HL-60 (cell line): ENCODE measurements around the gene MFAP2.

Source experiments
- DNase-seq, 2 experiments: peaks; one replicate each; pipeline ENCODE4 v3.0.0-alpha.2; 2010 to 2020; ENCODE audit warnings: low read depth in 1 of 2, low spot score in 1 of 2
- H3K27ac ChIP-seq: fragments of 250-450 bp; sonication (Bioruptor Pico); replicated peaks from 2 replicates; pipeline ENCODE4 v1.5.1; 2020; ENCODE audit warnings: mild to moderate bottlenecking, moderate library complexity
- H3K27me3 ChIP-seq: fragments of 250-450 bp; sonication (Bioruptor Pico); 2 replicates; pipeline ENCODE4 v1.5.1; 2021; ENCODE audit warnings: mild to moderate bottlenecking, moderate library complexity; ENCODE audit not compliant: insufficient read depth, poor library complexity, severe bottlenecking
- H3K4me3 ChIP-seq: replicated peaks from 2 replicates; pipeline ENCODE4 v1.5.1; 2011; ENCODE audit warnings: mild to moderate bottlenecking, control low read depth, low read length; ENCODE audit not compliant: insufficient read depth
- GABPA ChIP-seq: IDR thresholded peaks from 2 replicates; pipeline ENCODE4 v1.6.1; 2012; ENCODE audit warnings: low read depth
- POLR2AphosphoS5 ChIP-seq: IDR thresholded peaks from 2 replicates; pipeline ENCODE4 v1.6.1; 2012; ENCODE audit warnings: low read depth
- SPI1 ChIP-seq: IDR thresholded peaks from 2 replicates; pipeline ENCODE4 v1.6.1; 2012; ENCODE audit warnings: low read depth, mild to moderate bottlenecking, borderline replicate concordance
- TF ChIP-seq, protein P1 (sequence below): IDR thresholded peaks from 2 replicates; pipeline ENCODE4 v1.6.1; 2012; ENCODE audit warnings: low read depth; ENCODE audit not compliant: insufficient replicate concordance
- TF ChIP-seq, protein P2 (sequence below): IDR thresholded peaks from one replicate; pipeline ENCODE4 v1.5.1; 2011; ENCODE audit warnings: low read length, control low read depth, inconsistent platforms; ENCODE audit not compliant: insufficient read depth

Gene MFAP2

DNA sequence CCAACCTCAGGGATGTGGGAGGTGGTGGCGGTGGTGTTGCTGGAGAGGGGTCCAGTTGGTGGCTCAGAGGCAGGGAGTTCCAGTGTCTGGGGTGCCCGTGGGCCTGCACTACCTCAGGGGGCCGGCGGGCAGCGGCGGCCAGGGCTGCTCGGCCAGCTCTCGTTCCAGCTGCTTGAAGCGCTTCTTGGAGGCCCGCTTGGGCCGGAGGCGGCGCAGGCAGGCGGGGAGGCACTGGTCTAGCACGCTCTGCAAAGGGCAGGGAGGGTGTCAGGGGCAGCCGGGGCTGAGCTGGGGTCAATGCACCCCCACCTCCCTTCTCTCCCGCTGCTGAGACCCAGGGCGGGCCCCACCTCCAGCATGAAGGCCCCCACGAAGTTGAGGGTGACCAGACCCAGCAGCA lies 5.7 kb upstream of the MFAP2 start:
- Histone ChIP-seq H3K4me3 (no peak overlapping the region), H3K27ac (no peak overlapping the region), H3K27me3 (peaks cover 6% of the 10 kb centered on the region)
- no peak for DNase-seq
- TF ChIP-seq SPI1 (no peak), POLR2AphosphoS5 (no peak)
- TF ChIP-seq, protein P1, sequence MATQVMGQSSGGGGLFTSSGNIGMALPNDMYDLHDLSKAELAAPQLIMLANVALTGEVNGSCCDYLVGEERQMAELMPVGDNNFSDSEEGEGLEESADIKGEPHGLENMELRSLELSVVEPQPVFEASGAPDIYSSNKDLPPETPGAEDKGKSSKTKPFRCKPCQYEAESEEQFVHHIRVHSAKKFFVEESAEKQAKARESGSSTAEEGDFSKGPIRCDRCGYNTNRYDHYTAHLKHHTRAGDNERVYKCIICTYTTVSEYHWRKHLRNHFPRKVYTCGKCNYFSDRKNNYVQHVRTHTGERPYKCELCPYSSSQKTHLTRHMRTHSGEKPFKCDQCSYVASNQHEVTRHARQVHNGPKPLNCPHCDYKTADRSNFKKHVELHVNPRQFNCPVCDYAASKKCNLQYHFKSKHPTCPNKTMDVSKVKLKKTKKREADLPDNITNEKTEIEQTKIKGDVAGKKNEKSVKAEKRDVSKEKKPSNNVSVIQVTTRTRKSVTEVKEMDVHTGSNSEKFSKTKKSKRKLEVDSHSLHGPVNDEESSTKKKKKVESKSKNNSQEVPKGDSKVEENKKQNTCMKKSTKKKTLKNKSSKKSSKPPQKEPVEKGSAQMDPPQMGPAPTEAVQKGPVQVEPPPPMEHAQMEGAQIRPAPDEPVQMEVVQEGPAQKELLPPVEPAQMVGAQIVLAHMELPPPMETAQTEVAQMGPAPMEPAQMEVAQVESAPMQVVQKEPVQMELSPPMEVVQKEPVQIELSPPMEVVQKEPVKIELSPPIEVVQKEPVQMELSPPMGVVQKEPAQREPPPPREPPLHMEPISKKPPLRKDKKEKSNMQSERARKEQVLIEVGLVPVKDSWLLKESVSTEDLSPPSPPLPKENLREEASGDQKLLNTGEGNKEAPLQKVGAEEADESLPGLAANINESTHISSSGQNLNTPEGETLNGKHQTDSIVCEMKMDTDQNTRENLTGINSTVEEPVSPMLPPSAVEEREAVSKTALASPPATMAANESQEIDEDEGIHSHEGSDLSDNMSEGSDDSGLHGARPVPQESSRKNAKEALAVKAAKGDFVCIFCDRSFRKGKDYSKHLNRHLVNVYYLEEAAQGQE = no peak

DNA sequence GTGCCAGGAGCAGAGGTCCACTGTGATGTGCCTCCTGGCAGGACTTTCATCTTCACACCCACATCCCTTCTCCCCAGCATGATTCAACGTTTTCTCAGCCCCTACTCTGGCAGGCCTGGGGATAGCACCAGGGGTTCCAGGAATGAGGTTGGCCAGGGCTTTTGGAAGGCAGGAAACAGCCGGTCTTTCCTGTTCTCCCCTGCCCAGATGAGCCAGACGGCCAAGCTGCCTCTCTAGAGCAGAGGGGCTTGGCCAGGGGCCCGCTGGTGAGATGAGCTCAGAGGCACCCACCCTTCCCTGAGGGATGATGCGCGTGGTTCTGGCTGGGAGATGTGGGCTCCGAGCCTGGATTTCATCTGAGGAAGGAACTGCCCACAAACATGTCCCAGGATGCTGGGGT lies 4.3 kb upstream of the MFAP2 start:
- no peak for DNase-seq
- TF ChIP-seq GABPA = no peak
- TF ChIP-seq POLR2AphosphoS5 = no peak
- TF ChIP-seq SPI1 = no peak
- TF ChIP-seq, protein P1 = no peak
- TF ChIP-seq, protein P2, sequence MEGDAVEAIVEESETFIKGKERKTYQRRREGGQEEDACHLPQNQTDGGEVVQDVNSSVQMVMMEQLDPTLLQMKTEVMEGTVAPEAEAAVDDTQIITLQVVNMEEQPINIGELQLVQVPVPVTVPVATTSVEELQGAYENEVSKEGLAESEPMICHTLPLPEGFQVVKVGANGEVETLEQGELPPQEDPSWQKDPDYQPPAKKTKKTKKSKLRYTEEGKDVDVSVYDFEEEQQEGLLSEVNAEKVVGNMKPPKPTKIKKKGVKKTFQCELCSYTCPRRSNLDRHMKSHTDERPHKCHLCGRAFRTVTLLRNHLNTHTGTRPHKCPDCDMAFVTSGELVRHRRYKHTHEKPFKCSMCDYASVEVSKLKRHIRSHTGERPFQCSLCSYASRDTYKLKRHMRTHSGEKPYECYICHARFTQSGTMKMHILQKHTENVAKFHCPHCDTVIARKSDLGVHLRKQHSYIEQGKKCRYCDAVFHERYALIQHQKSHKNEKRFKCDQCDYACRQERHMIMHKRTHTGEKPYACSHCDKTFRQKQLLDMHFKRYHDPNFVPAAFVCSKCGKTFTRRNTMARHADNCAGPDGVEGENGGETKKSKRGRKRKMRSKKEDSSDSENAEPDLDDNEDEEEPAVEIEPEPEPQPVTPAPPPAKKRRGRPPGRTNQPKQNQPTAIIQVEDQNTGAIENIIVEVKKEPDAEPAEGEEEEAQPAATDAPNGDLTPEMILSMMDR = no peak
- Histone ChIP-seq H3K4me3 (no peak overlapping the region), H3K27me3 (peaks cover 14% of the 10 kb centered on the region), H3K27ac (no peak overlapping the region)

DNA sequence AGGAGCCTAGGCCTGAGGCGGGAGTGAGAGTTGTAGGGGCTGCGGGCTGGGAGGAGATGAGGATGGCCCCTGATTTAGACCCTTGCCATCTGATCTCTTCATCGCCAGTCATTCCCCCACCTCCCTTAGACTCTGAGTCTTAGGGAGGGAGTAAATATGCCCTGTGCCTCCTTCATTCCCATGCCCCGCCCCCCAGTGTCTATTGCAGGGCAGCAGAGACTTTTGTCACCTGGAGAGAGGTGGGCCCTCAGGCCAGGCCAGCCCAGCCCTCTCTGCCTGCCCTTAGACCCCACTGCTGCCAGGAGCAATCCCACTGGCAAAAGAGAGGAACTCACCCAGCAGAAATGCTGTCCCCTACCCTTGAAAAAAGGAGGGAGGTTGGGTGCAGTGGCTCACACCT lies 3.2 kb upstream of the MFAP2 start:
- DNase-seq = no peak
- Histone ChIP-seq H3K27ac (no peak overlapping the region), H3K27me3 (peaks cover 23% of the 10 kb centered on the region), H3K4me3 (no peak overlapping the region)
- TF ChIP-seq, protein P1 = no peak
- TF ChIP-seq SPI1 (no peak), POLR2AphosphoS5 (no peak), GABPA (no peak)
- TF ChIP-seq, protein P2 = no peak

DNA sequence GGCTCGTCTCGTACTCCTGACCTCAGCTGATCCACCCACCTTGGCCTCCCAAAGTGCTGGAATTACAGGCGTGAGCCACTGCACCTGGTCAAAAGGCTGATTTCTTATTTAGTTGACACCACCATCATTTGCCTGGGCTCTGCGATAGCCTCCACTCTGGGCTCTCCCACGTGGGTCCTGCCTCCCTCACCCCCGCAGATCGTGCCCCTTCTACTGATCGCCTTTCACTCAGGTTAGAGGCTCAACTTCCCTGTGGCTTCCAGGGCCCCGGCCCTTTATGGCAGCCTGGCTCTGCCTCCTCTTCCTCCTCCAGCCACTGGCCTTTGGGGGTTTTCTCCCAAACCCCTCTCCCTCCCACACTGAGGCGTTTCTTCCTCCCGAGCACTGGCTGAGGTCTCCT lies 2.5 kb upstream of the MFAP2 start:
- no peak overlapping the region for H3K4me3 ChIP-seq
- no peak overlapping the region for H3K27ac ChIP-seq
- H3K27me3 ChIP-seq = peaks cover 23% of the 10 kb centered on the region
- TF ChIP-seq, protein P1 = no peak
- no peak for TF ChIP-seq POLR2AphosphoS5
- DNase-seq = no peak
